Activated T-cell treated with anti-CD3 and anti-CD28 coated beads, Interleukin-2, amount 50 U/mL, for 1 hour (primary cell): Measurements from ENCODE around the gene ATP2B2.

ENCODE experiments used
- DNase-seq: peaks from one replicate; pipeline ENCODE4 v3.0.0-alpha.2; 2020

The ATP2B2 gene

DNA sequence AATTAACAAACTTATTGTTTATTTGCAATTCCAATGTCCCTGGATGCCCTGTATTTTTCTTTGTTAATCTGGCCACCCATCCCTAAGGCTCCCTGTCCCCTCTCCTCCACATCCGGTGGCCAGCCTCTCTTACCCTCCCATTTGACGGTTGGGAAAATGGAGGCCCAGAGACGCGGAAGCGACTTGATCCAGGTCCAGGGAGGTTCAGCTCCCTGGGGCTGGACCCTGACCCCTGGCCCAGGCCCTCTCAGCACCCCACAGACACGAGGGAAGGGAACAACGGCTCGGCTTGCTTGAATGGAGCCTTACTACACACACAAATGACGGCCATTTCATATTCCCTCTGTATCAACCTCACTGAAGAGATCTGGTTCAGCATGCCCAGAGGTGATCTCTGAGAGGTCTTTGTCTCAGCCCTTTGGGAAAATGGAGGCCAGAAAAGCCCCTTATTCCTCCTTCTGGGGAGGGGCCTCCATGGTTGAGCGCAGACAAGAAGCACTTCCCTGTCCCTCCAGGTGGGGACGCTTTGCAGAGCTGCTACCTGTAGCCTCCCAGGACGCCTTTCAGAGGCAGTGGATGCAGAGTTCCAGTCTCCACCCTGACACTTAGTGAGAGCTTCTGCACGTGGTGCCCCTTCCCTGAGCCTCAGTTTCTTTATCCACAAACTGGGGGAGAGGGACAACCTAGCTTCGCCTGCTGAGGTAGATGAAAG, 82.1 kb downstream of the ATP2B2 start:
- DNase-seq: no peak

DNA sequence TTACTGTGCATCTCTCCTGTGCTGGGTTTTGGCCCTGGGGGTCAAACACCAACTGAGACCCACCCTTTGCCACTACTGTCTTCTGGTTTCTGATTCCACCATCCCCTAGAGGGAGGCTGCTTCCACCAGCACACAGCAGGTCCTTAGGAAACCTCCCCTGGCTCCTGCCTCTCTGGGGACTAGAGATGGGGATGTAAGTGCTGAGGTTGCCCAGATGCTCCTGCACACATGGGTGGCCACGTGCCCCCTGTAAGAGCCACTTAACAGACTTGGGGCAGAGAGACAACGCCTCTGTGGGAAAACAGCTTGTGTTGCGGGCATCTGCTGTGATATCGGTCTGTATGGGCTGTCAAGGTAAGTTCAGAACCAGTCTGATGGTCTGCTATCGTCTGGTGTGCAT, 83.4 kb downstream of the ATP2B2 start:
- no peak for DNase-seq

DNA sequence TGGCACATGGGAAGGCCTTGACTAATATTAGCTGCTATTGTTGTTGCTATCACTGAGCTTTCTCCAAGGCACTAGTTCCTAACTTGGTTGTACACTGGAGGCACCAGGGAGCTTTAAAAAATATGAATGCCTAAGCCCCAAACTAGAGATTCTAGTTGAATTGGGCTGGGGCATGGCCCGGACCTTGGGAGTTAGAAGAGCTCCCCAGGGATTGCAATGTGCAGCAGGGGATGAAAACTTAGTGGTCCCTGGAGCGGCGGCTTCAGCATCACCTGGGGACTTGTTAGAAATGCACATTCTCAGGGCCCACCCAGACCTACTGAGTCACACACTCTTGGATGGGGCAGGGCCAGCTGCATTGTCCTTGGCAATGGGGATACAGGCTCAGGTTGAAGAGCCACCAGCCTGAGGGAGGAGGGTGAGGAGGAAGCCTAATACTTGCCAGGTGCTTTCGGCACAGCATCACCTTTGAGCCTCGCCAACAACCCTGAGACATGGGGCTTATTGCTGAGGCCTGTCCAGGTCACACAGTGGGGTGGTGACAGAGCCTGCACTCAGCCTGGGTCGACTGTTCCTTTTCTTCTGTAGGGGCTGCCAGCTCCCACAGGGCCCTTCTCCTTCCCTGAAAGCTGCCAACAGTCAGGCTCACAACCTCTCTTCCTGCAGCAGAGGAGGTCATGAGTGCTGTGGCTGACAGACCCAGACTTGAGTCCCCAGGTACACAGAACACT, 84.5 kb downstream of the ATP2B2 start:
- DNase-seq: no peak

DNA sequence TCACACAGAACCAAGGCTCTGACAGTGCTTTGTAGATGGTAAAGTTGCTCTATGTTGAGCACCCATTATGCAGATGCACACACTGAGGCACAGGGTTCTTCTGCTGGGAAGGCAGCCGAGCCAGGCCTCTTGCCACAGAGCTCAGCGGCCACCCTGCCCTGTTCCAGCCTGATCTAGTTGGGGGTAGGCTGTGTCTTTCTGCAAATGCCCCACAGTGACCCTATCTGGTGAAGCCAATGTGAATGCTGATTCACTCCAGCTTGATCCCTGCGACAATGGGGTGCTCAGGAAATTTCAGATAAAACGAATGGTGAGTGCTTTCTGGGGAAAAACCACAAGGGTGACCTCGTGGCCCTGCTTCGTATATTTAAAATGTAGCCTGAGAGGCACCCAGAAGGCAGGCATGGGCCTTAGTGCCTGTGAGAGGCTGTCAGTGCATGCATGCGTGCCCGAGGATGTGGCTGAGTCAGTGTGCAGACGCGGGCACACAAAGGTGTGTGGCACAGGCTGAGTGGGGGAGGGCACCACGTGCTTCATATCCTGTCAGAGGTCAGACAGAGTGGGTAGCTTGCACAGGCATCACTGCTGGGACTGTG, 85.7 kb downstream of the ATP2B2 start:
- peak; percentile 26 for DNase-seq

- no peak for DNase-seq
These were observed 87.5 kb downstream of the ATP2B2 start for GRCh38 chr3:10417847-10418246.

- no peak for DNase-seq
These were observed 88.6 kb downstream of the ATP2B2 start for GRCh38 chr3:10416730-10417300.

GRCh38 chr3:10413041-10413440, 92.3 kb downstream of the ATP2B2 start:
- DNase-seq: no peak

DNA sequence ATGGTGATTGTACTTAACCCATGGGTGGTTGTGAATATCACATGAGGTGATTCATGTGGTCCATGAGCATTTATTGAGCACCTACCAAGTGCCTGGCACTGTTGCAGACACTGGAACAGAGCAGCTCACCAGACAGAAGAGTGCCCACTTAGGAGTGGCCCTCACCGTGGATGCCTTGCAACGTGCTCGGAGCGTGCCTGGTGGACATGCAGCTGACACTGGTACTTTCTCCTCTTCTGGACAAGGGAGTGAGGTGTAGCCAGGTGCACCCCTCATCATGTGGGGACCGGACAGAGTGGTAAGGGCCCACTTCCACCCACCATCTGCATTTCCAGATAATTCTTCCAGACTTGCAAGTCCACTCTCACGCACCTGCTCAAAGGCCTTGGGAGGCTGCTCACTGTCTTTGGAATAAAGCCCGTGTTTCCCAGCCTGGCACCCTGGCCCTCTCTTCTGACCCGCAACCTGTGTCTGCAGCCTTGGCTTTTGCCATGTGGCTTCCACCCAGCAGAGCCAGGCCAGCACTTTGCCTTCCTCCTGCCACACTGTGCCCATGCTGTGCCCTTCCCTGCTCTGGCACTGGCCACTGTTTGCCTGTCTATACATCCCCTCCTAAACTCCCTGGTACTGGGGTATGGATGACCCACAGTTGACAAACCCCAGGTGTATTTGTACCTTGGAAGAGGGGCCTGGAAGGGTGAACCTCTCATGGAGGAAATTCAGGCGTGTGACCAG, 93.6 kb downstream of the ATP2B2 start:
- DNase-seq: no peak

DNA sequence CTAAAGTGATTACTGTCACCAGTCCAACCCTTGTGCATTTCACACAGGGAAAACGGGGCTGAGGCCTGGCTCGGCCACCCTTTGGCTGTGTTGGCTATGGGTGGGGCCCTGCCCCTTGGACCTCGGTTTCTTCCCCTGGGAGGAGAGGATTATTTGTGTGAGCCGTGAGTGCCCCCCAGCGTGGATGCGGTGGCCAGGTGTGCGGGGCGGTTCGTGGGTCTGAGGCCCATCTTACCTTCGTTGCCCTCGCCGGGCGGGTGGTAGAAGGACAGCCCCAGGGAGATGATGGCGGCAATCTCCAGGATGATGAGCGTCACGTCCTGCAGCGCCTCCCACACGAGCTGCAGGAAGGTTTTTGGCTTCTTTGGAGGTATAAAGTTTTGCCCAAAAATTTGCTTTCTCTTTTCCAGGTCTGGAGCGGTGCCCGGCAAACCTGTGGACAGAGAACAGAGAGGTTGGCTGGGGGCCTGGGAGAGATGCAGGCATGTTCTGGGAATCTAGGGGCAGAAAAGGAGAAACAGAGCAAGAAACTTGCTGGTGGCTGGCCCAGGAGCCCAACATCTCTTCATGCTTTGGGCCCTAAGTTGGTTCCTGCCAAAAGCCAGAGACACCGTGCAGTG, 94.9 kb downstream of the ATP2B2 start:
- no peak for DNase-seq

GRCh38 chr3:10408680-10409079, 96.7 kb downstream of the ATP2B2 start:
- DNase-seq: no peak

DNA sequence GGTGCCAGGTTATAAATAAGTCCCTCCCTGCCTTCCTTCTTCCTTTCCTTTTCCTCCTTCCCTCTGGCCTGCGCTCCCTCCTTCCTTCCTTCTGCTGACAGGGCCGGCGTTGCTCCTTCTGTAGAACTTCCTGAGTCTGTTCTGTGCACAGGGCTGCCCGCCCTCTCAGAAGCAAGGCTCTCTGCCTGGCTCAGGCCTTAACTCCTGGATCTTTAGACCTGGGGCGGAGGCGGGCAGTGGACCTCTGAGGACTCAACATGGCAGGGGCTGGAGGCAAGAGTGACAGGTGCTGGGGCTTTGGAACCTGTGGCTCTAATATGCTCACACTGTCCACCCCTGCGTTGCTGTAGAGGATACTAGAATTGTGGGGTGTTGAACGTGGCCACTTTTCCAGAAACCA, 98.0 kb downstream of the ATP2B2 start:
- no peak for DNase-seq

GRCh38 chr3:10406414-10406813, 99.0 kb downstream of the ATP2B2 start:
- DNase-seq: no peak

DNA sequence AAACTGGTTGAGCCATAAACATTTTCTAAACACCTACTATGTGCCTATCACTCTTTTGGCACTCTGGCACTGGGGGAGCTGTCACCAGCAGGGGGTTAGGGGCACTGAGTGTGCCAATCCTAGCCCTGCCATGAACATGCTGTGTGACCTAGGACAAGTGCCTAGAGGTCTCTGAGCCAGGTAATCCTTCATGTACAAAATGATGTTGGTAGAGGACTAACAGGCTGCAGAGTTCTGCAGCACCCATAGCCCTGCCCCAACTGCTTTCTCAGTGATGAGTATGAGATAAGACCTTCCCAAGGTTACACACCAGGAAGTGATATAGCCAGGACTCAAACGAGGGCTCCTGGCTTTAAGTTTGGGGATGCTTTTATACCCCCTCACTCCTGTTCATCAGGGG, 99.6 kb downstream of the ATP2B2 start:
- DNase-seq: no peak

DNA sequence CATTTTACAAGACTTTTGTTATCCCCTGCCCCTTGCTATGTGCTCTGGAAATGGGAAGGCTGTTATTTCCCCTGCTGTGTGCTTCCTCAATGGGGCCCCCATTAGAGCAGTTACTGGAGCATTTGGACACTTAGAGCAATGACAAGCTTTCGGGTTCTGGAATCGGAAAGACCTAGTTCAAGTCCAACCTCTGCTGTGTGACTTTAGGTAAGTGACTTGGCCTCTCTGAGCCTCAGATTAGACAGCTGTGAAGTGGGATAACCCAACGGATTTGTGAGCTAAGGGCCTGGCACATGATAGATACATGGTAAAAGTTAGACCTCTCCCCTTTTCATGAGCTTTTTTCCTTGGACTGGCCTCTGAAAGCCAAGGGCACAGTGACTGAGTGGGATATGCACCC, 100.5 kb downstream of the ATP2B2 start:
- DNase-seq: no peak

DNA sequence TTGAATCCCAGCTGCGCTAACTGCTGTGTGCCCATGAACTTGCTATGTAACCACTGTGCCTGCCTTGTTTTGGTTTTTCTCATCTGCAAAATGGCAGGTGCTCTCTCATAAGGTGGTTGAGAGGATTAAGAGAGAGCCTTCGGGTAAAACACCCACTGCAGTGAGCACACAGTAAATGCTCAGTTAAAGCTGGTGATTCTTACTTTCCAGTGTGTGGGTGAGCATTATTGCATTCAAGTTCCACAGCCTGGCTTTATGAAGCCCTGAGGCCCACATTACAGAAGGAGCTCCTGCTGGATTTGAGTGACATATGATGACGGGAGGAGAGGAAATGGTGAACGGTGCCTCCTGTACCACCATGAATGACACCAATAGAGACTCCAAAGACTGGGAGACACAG, 101.0 kb downstream of the ATP2B2 start:
- no peak for DNase-seq

DNA sequence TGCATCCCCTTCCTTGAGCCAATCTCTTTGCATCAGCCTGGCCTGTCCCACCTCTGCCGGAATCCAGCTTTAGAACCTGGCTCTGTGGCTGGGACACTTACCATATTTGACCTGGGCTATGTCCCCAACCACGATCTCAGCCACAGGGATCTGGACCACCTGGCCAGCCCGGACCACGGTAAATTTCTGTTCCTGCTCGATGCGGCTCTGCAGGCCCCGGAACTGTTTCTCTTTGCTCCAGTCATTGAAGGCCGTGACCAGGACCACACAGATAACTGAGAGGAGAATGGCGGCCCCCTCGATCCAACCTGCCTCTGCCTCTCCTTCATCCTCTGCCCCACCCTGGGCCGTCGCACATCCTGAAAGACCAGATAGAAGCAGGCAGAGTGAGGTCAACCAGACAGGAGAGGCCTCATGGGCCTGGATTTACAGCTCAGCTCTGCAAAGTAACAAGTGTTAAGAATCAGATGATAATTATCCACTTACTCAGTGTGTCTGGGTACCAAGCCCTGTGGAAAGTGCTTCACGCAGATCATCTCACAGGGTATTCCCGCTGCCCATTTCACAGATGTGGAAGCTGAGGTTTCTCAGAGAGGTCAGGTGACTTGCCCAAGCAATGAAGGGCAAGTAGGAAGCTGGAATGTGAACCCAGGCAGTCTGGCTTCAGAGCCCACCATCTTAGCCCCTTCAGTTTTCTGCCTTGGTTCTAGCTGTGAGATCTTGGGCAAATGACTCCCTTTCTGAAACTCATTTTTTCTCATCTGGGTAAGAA, 103.2 kb downstream of the ATP2B2 start:
- DNase-seq: no peak

DNA sequence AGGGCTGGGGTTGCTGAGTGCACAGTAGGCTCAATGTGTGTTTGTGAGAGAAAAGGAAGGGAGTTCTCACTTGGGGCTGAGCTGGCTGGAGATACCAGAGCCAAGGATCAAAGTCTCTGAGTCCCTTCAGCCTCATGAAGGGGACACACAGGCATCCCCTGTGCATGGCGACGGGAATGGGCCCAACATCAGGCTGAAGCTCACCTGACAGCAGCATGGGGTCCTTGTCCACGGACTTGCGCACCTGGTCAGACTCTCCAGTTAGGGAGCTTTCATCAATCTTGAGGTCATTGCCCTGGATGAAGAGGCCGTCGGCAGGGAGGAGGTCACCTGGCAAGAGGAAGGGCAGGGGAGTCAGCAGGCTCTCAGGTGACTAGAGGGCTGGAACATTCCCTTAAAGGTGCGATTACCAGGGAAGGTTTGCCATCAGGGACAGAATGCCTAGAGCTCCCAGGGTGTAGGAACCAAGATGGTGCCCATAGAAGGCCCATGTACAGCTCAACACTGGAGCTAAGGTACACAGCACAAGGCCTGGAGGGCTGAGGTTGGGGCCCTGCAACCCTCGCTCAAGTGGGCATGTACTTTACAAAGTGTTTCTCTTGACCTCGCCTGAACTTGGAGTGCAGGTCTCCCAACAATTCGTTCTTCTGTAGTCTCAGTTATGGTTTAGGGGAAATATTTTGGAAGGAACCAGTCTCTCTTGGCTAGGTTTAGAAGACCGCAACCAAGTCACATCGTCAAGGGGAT, 104.5 kb downstream of the ATP2B2 start:
- DNase-seq: no peak

GRCh38 chr3:10400050-10400748, 105.2 kb downstream of the ATP2B2 start:
- no peak for DNase-seq

DNA sequence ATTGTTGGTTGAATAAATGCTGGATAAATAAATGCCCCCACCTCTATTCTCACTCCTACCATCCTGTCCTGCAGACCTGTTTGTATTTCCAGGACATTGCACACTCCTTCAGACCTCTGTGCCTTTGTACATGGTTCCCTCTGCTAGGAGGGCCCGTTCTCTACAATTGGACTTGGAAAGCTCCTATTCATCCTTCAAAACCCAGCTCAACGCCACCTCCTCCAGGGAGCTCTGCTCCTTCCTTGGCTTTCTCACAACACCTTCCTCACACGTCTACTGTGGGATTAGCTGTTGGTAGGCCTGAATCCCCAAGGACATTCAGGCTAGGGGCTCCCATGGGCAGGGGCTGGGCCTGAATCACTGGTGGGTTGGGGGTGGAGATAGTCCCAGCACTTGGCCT, 105.8 kb downstream of the ATP2B2 start:
- DNase-seq: no peak

DNA sequence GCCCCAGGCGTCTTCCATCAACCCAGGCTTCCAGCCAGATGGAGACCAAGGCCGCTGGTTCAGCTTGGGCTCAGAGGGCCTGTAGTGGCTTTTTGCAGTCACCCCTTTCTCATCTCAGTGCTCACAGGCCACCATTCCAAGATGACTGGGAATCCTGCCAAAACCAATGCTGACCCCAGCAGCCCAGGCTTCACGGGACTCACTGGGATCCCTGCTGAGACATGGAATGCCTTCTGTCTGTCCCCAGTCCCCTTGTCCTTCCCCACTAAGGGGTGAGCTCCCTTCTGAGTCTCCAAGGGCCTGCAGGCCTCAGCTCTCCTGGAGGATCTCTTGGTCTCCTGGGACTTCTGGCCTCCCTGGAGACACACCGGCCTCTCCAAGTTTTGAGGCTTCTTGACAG, 107.0 kb downstream of the ATP2B2 start:
- no peak for DNase-seq

DNA sequence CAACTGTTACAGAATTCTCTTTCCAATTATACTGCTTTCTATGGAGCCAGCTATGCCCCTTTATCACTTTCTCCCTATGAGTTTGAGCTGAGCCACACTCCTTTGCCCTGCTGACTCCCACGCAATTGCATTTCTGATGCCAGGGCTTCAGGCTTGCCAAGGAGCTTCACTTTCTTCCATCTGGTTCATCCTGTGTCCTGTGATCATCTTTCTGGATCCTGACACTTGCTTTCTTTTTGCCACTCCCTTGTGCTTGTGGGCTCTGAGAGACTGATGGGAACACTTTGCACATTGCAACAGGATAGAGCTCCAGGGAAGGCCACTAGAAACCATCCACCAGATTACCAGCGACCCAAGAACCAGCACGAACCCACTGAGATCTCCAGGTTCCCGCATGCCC, 107.5 kb downstream of the ATP2B2 start:
- no peak for DNase-seq
